Right atrium auricular region (tissue), 2 donors: ENCODE data around the gene VSTM2L. TPM values are rescaled to one million over a fixed set of nuclear protein-coding genes. Genes with fewer than 3 reads are reported as not detected.

Experiments used
- DNase-seq: peaks from one replicate; pipeline ENCODE4 v3.0.0-alpha.2; 2019; ENCODE audit warnings: low spot score
- H3K27ac ChIP-seq, 2 donors: fragments of 200-600 bp; sonication (generic); 1 replicate in 1 of 2; 2 replicates in 1 of 2; pipeline ENCODE4 v1.5.1; 2016 to 2019
- H3K27me3 ChIP-seq, 2 donors: fragments of 200-600 bp; sonication (generic); one replicate each; pipeline versions ENCODE4 v1.5.1 to v1.6.0; 2017 to 2019
- H3K36me3 ChIP-seq: fragments of 200-600 bp; sonication (generic); one replicate; pipeline ENCODE4 v1.5.1; 2016
- H3K4me1 ChIP-seq, 2 donors: fragments of 200-600 bp; sonication (generic); one replicate each; pipeline versions ENCODE4 v1.5.1 to v1.6.0; 2017 to 2019
- H3K4me3 ChIP-seq, 2 donors: fragments of 200-600 bp; sonication (generic); 1 replicate in 1 of 2; 2 replicates in 1 of 2; pipeline ENCODE4 v1.5.1; 2017 to 2019; ENCODE audit warnings: mild to moderate bottlenecking in 1 of 2, moderate library complexity in 1 of 2
- H3K9me3 ChIP-seq, 2 donors: fragments of 200-600 bp; sonication (generic); one replicate each; pipeline ENCODE4 v1.5.1; 2019
- CTCF ChIP-seq, 2 donors: fragments of 200-600 bp; sonication (generic); IDR thresholded peaks; one replicate each; pipeline ENCODE4 v1.5.1; 2019; ENCODE audit warnings: antibody characterized with exemption in 2 of 2
- total RNA-seq, 2 donors: library from RNA; depleted of rRNA; stranded (reverse); fragments of >200 nt; gene quantifications; one replicate each; pipeline ENCODE4 v1.1.0, GENCODE V29; 2016

The VSTM2L gene
- total RNA-seq, 2 donors from 2014 or later: 97.4 to 303 TPM

DNA sequence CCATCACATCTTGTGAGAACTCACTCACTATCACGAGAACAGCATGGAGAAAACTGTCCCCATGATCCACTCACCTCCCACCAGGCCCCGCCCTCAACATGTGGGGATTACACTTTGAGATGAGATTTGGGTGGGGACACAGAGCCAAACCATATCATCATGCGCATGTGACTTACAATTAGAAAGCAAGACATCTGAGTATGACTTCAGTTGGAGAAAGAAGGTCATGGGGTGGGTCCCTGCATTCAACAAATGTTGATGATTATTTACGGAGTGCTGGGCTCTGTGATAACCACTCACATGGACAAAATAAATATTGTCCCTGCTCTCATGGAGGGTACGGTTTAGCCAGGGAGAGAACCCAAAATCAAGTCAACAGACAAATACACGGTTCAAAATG lies 37.9 kb downstream of the VSTM2L start:
- Histone ChIP-seq H3K36me3 (no peaks in the 10 kb centered on the region), H3K9me3 (no peaks in the 10 kb centered on the region), H3K27me3 (no peaks in the 10 kb centered on the region), H3K4me3 (no peak overlapping the region), H3K4me1 (no peaks in the 10 kb centered on the region), H3K27ac (no peak overlapping the region)
- TF ChIP-seq CTCF (IDR thresholded peaks at IDR 0.05): no peak
- DNase-seq: no peak

DNA sequence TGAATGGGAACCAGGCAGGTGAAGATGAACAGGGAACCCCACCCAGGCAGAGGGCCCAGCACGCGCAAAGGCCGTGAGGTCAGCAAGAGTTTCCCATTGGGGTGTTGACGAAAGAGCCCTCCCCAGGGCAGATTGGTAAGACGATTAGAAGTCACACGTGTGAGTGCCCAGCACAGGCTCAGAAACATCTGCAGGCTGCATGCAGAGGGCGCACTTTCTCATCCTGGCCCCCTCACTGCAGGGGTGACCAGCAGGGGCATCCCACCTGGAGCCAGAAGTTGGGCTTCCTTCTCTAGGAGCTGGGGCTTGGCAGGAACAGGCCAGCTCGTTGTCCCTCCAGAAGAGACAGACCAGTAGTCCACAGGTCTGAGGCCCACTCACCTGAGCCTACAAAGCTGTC lies 38.4 kb downstream of the VSTM2L start:
- Histone ChIP-seq H3K27me3 (no peaks in the 10 kb centered on the region), H3K9me3 (no peaks in the 10 kb centered on the region), H3K4me3 (no peak overlapping the region), H3K36me3 (no peaks in the 10 kb centered on the region), H3K4me1 (no peaks in the 10 kb centered on the region), H3K27ac (no peak overlapping the region)
- DNase-seq: no peak
- TF ChIP-seq CTCF (IDR thresholded peaks at IDR 0.05): no peak

- H3K27ac ChIP-seq: no peak overlapping the region
- no peak overlapping the region for H3K4me3 ChIP-seq
- H3K36me3 ChIP-seq: no peaks in the 10 kb centered on the region
- no peaks in the 10 kb centered on the region for H3K4me1 ChIP-seq
- DNase-seq: no peak
- no peak for TF ChIP-seq CTCF (IDR thresholded peaks at IDR 0.05)
- no peaks in the 10 kb centered on the region for H3K27me3 ChIP-seq
- no peaks in the 10 kb centered on the region for H3K9me3 ChIP-seq
Measured at GRCh38 chr20:37941992-37942391, 39.1 kb downstream of the VSTM2L start.

DNA sequence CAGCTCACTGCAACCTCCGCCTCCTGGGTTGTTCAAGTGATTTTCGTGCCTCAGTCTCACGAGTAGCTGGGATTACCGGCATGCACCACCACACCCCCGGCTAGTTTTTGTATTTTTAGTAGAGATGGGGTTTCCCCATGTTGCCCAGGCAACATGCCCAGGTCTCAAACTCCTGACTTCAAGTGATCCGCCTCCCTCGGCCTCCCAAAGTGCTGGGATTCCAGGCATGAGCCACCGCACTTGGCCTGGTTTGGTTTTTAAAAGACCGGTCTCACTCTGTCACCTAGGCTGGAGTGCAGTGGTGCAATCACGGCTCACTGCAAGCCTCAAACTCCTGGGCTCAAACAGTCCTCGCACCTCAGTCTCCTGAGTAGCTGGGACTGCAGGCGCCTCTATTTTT lies 40.1 kb downstream of the VSTM2L start:
- H3K36me3 ChIP-seq: no peaks in the 10 kb centered on the region
- no peaks in the 10 kb centered on the region for H3K4me1 ChIP-seq
- no peaks in the 10 kb centered on the region for H3K27me3 ChIP-seq
- no peak overlapping the region for H3K4me3 ChIP-seq
- no peak overlapping the region for H3K27ac ChIP-seq
- H3K9me3 ChIP-seq: no peaks in the 10 kb centered on the region
- DNase-seq: peak; percentile 51
- no peak for TF ChIP-seq CTCF (IDR thresholded peaks at IDR 0.05)

GRCh38 chr20:37943501-37944455 lies 40.9 kb downstream of the VSTM2L start:
- DNase-seq: peak; percentile 38
- Histone ChIP-seq H3K4me1 (no peaks in the 10 kb centered on the region), H3K27ac (no peak overlapping the region), H3K4me3 (no peak overlapping the region), H3K36me3 (no peaks in the 10 kb centered on the region), H3K9me3 (no peaks in the 10 kb centered on the region), H3K27me3 (no peaks in the 10 kb centered on the region)
- TF ChIP-seq CTCF (IDR thresholded peaks at IDR 0.05): no peak
